Measurements from ENCODE around the gene FAM20A.

GRCh38 chr17:68567581-68567980 lies 33.6 kb downstream of the FAM20A start:
- TF ChIP-seq CTCF (IDR thresholded peaks at IDR 0.05) (no peak), EZH2 (IDR thresholded peaks at IDR 0.05; ENCODE audit: borderline replicate concordance, insufficient read depth, low read depth, low read length, poor library complexity, severe bottlenecking) (no peak)

Data from B cell (primary cell).